ENCODE data around the gene SNED1.

DNA sequence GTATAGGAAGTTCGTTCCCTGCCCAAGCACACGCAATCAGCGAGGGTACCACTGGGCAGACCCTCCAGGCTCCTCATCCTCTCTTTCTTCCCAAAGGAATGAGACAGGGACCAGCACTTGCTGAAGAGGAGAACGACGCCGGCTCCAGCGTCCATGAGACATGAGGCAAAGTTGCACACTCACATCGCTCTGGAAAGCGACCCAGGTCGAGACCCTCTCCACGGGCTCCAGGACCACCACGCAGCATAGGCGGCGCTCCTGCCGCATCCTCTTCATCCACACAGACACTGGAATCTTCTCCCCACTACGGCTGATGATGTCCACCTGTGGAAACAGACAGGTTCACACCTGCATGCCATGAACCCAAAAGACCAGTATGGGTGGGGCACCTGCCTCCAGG is 140.1 kb downstream of the SNED1 start:
- no peak for TF ChIP-seq JUND (IDR thresholded peaks at IDR 0.05)
- no peak for TF ChIP-seq CTCF (IDR thresholded peaks at IDR 0.05; ENCODE audit: low read depth, low read length, missing input control)
- TF ChIP-seq YY1 (IDR thresholded peaks at IDR 0.05), result no peak
- TF ChIP-seq, protein P1, sequence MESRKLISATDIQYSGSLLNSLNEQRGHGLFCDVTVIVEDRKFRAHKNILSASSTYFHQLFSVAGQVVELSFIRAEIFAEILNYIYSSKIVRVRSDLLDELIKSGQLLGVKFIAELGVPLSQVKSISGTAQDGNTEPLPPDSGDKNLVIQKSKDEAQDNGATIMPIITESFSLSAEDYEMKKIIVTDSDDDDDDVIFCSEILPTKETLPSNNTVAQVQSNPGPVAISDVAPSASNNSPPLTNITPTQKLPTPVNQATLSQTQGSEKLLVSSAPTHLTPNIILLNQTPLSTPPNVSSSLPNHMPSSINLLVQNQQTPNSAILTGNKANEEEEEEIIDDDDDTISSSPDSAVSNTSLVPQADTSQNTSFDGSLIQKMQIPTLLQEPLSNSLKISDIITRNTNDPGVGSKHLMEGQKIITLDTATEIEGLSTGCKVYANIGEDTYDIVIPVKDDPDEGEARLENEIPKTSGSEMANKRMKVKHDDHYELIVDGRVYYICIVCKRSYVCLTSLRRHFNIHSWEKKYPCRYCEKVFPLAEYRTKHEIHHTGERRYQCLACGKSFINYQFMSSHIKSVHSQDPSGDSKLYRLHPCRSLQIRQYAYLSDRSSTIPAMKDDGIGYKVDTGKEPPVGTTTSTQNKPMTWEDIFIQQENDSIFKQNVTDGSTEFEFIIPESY (IDR thresholded peaks at IDR 0.05), result no peak
- TF ChIP-seq GABPA (IDR thresholded peaks at IDR 0.05 in 1 of 2, conservative IDR thresholded peaks at IDR 0.05 in 1 of 2), result no peak
- TF ChIP-seq, protein P2, sequence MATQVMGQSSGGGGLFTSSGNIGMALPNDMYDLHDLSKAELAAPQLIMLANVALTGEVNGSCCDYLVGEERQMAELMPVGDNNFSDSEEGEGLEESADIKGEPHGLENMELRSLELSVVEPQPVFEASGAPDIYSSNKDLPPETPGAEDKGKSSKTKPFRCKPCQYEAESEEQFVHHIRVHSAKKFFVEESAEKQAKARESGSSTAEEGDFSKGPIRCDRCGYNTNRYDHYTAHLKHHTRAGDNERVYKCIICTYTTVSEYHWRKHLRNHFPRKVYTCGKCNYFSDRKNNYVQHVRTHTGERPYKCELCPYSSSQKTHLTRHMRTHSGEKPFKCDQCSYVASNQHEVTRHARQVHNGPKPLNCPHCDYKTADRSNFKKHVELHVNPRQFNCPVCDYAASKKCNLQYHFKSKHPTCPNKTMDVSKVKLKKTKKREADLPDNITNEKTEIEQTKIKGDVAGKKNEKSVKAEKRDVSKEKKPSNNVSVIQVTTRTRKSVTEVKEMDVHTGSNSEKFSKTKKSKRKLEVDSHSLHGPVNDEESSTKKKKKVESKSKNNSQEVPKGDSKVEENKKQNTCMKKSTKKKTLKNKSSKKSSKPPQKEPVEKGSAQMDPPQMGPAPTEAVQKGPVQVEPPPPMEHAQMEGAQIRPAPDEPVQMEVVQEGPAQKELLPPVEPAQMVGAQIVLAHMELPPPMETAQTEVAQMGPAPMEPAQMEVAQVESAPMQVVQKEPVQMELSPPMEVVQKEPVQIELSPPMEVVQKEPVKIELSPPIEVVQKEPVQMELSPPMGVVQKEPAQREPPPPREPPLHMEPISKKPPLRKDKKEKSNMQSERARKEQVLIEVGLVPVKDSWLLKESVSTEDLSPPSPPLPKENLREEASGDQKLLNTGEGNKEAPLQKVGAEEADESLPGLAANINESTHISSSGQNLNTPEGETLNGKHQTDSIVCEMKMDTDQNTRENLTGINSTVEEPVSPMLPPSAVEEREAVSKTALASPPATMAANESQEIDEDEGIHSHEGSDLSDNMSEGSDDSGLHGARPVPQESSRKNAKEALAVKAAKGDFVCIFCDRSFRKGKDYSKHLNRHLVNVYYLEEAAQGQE (IDR thresholded peaks at IDR 0.05), result no peak
- TF ChIP-seq ATF3 (IDR thresholded peaks at IDR 0.05), result no peak
